ENCODE data around the gene KIF6.
"Not testable (repeated sequence)": the region's sequence is repeated elsewhere in the genome, so short reads cannot be mapped to it uniquely, and the experiment has no call there.

KIF6 gene

DNA sequence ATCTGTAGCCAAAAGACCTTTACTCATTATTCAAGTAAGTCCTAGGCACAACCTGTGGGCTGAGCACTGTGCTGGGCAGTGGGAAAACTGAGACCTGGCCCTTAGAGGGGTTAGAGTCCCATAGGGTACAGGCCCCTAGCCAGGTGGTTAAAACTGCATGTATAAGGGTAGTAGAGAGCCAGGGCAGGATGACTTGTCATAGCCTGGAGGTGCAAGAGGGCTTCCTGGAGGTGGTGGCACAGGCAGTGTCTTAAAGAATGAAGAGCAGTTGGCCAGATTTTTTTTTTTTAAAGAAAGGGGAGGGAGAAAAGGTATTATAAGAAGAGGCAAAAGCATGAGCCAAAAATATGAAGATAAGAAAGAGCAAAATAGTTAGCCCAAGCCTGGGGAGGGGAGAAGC, 226.2 kb downstream of the KIF6 start:
- DNase-seq (ENCODE audit: low read depth, low spot score): no peak

DNA sequence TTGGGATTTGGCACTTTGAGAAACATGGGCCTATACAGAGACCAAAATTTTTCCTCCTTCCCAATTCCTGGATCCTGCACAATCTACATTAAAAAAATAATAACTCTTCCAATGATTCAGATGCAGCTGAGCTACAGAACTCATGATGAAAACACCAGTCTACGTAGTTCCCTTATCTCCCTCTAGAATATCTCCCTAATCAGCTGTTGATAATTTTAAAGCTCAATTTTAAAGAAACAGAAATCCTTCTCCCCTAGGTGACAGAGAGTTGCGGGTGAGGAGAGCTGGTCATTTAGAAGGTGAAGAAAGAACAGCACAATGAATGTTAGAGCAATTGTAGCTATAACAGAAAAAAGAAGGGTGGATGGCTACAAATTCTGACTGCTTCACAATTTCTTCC, 227.1 kb downstream of the KIF6 start:
- no peak for DNase-seq (ENCODE audit: low read depth, low spot score)

GRCh38 chr6:39496915-39497314, 228.3 kb downstream of the KIF6 start:
- no peak for DNase-seq (ENCODE audit: low read depth, low spot score)

- no peak for DNase-seq (ENCODE audit: low read depth, low spot score)
Observed at GRCh38 chr6:39496456-39496855, 228.8 kb downstream of the KIF6 start.

GRCh38 chr6:39495640-39496039, 229.6 kb downstream of the KIF6 start:
- DNase-seq (ENCODE audit: low read depth, low spot score): no peak

GRCh38 chr6:39494998-39495397, 230.2 kb downstream of the KIF6 start:
- DNase-seq (ENCODE audit: low read depth, low spot score): no peak

DNA sequence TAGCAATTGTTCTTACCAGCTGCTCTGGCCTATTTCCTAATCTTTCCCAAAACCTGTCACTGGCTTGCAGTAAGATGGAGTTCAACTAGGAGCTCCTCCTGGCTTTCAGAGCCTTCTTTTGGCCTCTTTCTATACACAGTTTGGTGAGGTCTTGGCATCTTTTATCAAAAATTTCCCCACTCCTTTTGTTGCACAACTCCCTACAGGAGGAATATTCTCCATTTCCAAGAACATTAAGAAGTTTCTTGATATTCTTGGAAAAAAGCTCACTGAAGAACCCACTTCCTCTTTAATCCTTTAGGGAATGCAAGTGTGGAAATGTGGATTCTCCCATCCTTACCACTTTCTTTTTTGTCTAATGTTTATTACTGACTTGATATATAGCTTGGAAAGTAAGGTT, 231.4 kb downstream of the KIF6 start:
- DNase-seq (ENCODE audit: low read depth, low spot score): no peak

DNA sequence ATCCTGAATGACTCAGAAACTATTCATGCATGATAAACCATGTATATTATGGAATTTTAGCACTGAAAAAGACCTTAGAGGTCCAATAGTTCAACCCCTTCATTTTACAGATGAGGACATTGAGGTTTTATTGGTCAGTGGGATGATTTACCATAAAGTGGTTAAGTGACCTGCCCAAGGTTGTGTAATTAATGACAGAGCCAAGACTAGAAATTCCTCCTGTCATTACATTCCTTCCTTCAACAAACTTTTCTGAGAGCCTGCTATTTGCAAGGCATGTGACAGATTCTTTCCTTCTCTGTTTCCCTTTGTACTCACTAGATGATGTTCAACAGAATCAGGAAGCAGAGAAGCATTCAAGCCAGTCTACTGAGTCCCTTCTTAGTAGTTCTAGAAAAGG, 232.0 kb downstream of the KIF6 start:
- no peak for DNase-seq (ENCODE audit: low read depth, low spot score)

GRCh38 chr6:39490108-39490507, 235.1 kb downstream of the KIF6 start:
- no peak for DNase-seq (ENCODE audit: low read depth, low spot score)

GRCh38 chr6:39488255-39488879, 236.8 kb downstream of the KIF6 start:
- no peak for DNase-seq (ENCODE audit: low read depth, low spot score)

DNA sequence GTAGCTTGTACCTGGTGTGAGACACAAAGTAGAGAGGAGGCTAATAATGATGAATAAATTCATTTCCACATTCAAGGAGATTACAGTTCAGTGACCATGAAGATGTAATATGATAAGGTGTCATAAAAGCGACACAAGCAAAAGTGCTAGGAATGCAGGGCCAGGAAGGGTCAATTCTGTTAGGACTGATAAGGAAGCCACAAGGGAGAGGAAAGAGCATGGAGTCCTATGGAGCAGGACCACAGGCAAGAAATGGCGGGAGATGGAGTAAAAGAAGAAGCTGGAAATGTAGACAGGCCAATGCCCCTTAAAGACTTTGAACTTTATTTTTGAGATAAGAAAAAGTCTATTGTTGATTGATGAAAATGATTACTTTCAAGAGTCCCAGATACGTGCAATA, 240.9 kb downstream of the KIF6 start:
- DNase-seq (ENCODE audit: low read depth, low spot score): no peak

DNA sequence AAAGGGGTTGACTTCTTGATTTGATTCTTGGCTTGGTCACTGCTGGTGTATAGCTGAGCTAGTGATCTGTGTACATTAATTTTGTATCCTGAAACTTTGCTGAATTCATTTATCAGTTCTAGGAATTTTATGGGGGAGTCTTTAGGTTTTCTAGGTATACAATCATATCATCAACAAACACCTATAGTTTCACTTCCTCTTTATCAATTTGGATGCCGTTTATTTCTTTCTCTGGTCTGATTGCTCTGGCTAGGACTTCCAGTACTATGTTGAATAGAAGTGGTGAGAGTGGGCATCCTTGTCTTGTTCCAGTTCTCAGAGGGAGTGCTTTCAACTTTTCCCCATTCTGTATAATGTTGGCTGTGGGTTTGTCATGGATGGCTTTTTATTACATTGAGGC, 245.4 kb downstream of the KIF6 start:
- DNase-seq (ENCODE audit: low read depth, low spot score): not testable (repeated sequence)

GRCh38 chr6:39476670-39477069, 248.5 kb downstream of the KIF6 start:
- no peak for DNase-seq (ENCODE audit: low read depth, low spot score)

DNA sequence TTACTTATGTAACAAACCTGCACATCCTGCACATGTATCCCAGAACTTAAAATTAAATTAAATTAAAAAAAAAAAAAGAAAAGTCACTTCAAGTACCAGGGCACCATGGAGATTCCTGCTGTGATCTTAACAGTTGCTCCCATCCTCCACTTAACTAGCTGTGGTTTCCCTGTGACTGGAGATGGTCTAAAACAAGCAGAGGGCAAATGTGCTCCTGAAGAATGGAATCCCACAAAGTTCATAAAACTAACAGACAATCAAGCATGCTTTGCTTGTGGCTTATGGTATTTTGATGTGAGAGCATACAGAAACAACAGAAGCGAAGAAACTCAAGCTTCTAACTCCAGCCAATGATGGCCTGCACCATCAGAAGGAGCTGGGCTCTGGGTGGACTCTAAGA, 249.1 kb downstream of the KIF6 start:
- DNase-seq (ENCODE audit: low read depth, low spot score): no peak

GRCh38 chr6:39471954-39472659, 253.1 kb downstream of the KIF6 start:
- no peak for DNase-seq (ENCODE audit: low read depth, low spot score)

GRCh38 chr6:39470506-39470905, 254.7 kb downstream of the KIF6 start:
- DNase-seq (ENCODE audit: low read depth, low spot score): no peak

DNA sequence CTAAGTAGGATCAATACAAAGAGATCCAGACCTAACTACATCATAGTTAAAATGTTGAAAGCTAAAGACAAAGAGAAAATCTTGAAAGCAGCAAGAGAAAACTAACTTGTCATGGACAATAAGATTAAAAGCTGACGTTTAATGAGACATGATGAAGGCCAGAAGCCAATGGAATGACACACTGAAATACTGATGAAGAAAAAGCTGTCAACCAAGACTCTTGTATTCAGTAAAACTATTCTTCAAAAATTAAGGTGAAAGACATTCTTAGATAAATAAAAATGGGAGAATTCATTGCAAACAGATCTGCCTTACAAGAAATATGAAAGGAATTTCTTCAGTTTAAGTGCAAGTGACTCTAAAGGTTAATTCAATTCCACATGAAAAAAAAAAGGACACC, 256.8 kb downstream of the KIF6 start:
- no peak for DNase-seq (ENCODE audit: low read depth, low spot score)

GRCh38 chr6:39466631-39467030, 258.6 kb downstream of the KIF6 start:
- no peak for DNase-seq (ENCODE audit: low read depth, low spot score)

GRCh38 chr6:39465539-39465938, 259.7 kb downstream of the KIF6 start:
- DNase-seq (ENCODE audit: low read depth, low spot score): no peak

- no peak for DNase-seq (ENCODE audit: low read depth, low spot score)
Observed at GRCh38 chr6:39464067-39464466, 261.1 kb downstream of the KIF6 start.

GRCh38 chr6:39453956-39454524, 271.2 kb downstream of the KIF6 start:
- DNase-seq (ENCODE audit: low read depth, low spot score): no peak

DNA sequence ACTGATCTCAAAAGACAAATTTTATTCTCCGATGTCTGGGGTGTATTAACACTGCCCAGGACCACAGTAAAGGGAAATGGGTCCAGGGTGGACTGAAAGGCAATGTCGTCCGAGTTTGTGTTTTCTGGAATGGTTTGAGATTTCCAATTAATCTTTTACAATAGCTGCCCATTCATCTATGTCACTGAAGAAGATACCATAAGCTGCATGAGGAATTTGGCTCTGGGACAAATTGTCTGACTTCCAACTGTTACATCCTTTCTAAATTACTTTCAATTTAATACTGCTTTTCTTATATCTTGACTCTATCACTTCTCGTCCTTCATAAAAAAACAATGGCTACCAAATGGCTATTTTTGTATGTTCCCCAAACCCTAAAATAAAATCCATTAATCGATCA, 272.0 kb downstream of the KIF6 start:
- no peak for DNase-seq (ENCODE audit: low read depth, low spot score)

Data from activated CD4-positive, CD25-positive, alpha-beta regulatory T cell treated with anti-CD3 and anti-CD28 coated beads, Interleukin-2, amount 50 U/mL, for 16 hours (primary cell).